ENCODE results near the gene ABCA7.

Gene ABCA7

DNA sequence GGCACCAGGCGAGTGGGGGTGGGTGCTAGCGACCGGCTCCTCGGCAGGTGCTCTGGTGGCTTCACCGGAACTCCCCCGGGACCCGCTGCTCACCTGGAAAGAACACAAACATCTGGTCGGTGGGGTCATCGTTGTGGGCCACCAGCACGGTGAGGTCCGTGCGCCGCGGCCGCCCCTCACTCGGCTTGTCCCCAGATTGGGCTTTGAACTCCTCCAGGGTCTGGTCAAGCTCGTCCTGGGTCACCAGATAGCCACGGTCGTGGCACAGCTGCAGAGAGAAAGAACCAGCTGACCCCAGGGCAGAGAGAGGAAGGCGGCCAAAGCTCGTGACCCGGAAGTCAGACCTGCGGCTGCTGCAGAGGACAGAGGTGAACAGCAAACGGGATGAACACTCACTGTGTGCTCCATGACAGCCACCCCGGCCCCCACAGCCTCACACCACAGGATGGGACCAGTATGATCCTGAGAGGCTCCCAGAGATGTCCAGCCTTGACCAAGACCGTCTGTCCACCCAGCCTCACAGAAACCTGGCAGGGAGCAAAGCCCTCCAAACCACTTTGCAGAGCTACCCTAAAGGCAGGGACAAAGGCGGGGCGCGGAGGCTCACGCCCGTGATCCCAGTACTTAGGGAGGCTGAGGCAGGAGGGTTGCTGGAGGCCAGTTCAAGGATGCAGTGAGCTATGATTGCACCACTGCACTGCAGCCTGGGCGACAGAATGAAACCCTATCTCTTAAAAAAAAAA lies 54.1 kb downstream of the ABCA7 start:
- H3K9me3 ChIP-seq (ENCODE audit: low read length): no peaks in the 10 kb centered on the region
- peak overlapping the region; percentile 100 for H3K4me3 ChIP-seq (ENCODE audit: low read length)
- peaks cover 19% of the 10 kb centered on the region for H3K4me1 ChIP-seq (ENCODE audit: insufficient read depth, low read length)
- peaks cover 22% of the 10 kb centered on the region for H3K36me3 ChIP-seq (ENCODE audit: insufficient read depth, low read length)
- H3K27me3 ChIP-seq (ENCODE audit: insufficient read depth, low read length): no peaks in the 10 kb centered on the region
- H2AFZ ChIP-seq (ENCODE audit: low read depth, low read length): no peak overlapping the region

DNA sequence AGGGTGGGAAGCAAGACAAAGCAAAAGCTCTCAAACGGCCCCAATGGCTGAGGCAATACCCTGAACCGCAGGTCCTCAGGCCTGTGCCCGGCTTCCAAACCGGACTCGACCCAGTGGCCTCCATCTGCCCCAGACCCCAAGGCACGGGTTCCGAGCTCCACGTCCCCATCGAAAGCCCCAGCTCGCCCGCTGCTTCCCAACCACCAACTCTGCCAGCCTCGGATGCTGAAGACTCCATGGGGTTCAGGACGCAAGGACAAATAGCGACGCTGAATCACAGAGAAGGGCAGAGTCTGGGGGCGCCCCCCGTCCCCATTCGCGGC lies 54.7 kb downstream of the ABCA7 start:
- H3K4me1 ChIP-seq (ENCODE audit: insufficient read depth, low read length): peaks cover 19% of the 10 kb centered on the region
- H2AFZ ChIP-seq (ENCODE audit: low read depth, low read length): no peak overlapping the region
- H3K4me3 ChIP-seq (ENCODE audit: low read length): peak overlapping the region; percentile 100
- H3K36me3 ChIP-seq (ENCODE audit: insufficient read depth, low read length): peaks cover 15% of the 10 kb centered on the region
- no peaks in the 10 kb centered on the region for H3K9me3 ChIP-seq (ENCODE audit: low read length)
- no peaks in the 10 kb centered on the region for H3K27me3 ChIP-seq (ENCODE audit: insufficient read depth, low read length)

GRCh38 chr19:1094978-1095701 lies 55.2 kb downstream of the ABCA7 start, which contains the start of gene POLR2E:
POLR2E (minus strand) TSS chr19:1095375; CDS start chr19:1095315, 60 bp downstream.
- Histone ChIP-seq H3K36me3 (ENCODE audit: insufficient read depth, low read length) (peaks cover 15% of the 10 kb centered on the region), H3K9me3 (ENCODE audit: low read length) (no peaks in the 10 kb centered on the region), H3K27me3 (ENCODE audit: insufficient read depth, low read length) (no peaks in the 10 kb centered on the region), H2AFZ (ENCODE audit: low read depth, low read length) (peak within 1 kb of the TSS; percentile 38), H3K4me3 (ENCODE audit: low read length) (peak within 1 kb of the TSS; percentile 100), H3K4me1 (ENCODE audit: insufficient read depth, low read length) (peaks cover 19% of the 10 kb centered on the region)

- H3K27me3 ChIP-seq (ENCODE audit: insufficient read depth, low read length): no peaks in the 10 kb centered on the region
- H3K36me3 ChIP-seq (ENCODE audit: insufficient read depth, low read length): no peaks in the 10 kb centered on the region
- H3K4me1 ChIP-seq (ENCODE audit: insufficient read depth, low read length): peaks cover 32% of the 10 kb centered on the region
- no peak overlapping the region for H3K4me3 ChIP-seq (ENCODE audit: low read length)
- H2AFZ ChIP-seq (ENCODE audit: low read depth, low read length): no peak overlapping the region
- H3K9me3 ChIP-seq (ENCODE audit: low read length): no peaks in the 10 kb centered on the region
These were observed 57.9 kb downstream of the ABCA7 start for GRCh38 chr19:1097810-1098176.

DNA sequence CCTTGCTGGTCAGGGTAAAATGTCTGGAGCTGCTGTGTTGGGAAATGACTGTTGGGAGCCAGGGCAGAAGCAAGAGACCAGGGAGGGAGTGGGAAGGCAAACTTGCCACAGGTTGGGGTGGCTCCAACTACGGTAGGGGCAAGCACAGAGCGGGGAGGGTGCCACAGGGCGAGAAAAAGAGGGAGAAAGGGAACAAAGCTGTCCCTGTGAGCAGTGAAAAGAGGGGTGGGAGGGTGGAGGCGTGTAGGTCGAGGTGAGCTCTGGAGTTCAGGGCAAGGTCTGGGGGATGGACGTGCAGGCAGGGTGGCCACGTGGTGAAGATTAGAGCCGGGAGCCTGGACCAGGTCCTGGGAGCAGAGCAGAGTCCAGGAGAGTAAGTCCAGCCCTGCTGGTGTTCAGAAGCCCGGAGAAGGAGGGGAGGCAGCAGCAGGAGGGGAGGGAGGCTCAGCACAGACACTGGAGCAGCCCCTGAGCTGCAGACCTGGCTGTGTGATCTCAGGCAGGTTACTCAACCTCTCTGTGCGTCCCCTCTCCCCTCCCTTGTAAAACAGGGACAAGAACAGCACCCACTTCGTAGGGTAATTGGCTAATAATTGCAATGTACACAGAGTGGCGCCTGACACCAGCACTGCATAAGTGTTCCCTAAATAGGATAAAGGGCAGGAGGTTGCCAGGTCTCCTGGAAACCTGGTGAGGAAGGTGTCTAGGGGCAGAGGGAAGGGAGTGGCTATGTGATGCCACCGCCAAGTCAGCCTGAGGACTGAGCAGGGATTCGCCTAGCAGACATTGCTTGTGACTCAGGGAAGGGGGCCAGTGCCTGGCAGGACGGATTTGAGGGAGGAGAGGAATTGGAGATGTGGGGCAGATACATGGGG lies 58.5 kb downstream of the ABCA7 start:
- H3K27me3 ChIP-seq (ENCODE audit: insufficient read depth, low read length): no peaks in the 10 kb centered on the region
- no peaks in the 10 kb centered on the region for H3K36me3 ChIP-seq (ENCODE audit: insufficient read depth, low read length)
- H2AFZ ChIP-seq (ENCODE audit: low read depth, low read length): no peak overlapping the region
- no peak overlapping the region for H3K4me3 ChIP-seq (ENCODE audit: low read length)
- H3K4me1 ChIP-seq (ENCODE audit: insufficient read depth, low read length): peaks cover 33% of the 10 kb centered on the region
- H3K9me3 ChIP-seq (ENCODE audit: low read length): no peaks in the 10 kb centered on the region

DNA sequence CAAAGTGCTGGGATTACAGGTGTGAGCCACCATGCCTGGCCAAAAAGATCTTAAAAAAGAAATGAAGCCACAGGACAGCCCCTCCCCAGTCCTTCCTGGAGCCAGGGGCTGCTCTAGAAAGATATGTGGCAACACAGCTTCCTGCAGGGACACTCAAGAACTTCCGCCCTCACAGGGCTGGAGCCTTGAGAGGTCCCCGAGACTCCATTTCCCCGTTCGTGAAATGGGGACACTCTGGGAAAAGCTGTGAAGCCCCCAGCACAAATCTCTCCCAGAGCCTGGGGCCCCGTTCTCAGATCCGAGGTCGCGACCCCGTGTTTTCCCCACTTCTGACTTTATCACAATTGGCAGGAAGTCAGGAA lies 61.4 kb downstream of the ABCA7 start:
- Histone ChIP-seq H2AFZ (ENCODE audit: low read depth, low read length) (no peak overlapping the region), H3K4me3 (ENCODE audit: low read length) (no peak overlapping the region), H3K9me3 (ENCODE audit: low read length) (no peaks in the 10 kb centered on the region), H3K27me3 (ENCODE audit: insufficient read depth, low read length) (no peaks in the 10 kb centered on the region), H3K36me3 (ENCODE audit: insufficient read depth, low read length) (peaks cover 6% of the 10 kb centered on the region), H3K4me1 (ENCODE audit: insufficient read depth, low read length) (peaks cover 25% of the 10 kb centered on the region)

DNA sequence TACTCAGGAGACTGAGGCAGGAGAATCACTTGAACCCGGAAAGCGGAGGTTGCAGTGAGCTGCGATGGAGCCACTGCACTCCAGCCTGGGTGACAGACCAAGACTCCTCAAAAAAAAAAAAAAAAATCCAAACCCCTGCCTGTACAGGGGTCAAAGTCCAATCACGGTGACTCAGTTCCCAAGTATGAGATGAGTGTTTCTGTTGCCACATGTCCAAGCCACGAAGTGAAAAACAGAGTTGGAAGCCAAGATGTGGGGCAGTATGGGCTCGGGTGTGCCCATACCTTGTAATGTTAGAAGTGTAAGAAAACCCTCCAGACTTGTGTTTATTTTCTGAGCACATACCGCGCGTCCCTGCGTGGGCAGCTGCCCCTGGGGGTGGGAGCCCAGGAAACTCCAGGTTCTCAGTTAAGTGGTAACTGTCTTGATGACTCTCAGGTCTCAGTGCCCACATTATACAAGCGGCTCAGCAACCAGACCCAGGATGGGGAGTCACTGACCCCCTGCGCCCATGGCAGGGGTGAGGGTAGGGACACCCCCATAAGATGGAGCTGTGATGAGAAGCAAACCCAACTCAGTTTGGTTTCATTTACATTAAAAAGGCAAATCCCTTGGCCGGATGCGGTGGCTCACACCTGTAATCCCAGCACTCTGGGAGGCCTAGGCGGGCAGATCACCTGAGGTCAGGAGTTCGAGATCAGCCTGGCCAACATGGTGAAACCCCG lies 62.7 kb downstream of the ABCA7 start:
- H3K9me3 ChIP-seq (ENCODE audit: low read length): no peaks in the 10 kb centered on the region
- no peaks in the 10 kb centered on the region for H3K27me3 ChIP-seq (ENCODE audit: insufficient read depth, low read length)
- no peak overlapping the region for H3K4me3 ChIP-seq (ENCODE audit: low read length)
- peaks cover 18% of the 10 kb centered on the region for H3K36me3 ChIP-seq (ENCODE audit: insufficient read depth, low read length)
- no peak overlapping the region for H2AFZ ChIP-seq (ENCODE audit: low read depth, low read length)
- peaks cover 25% of the 10 kb centered on the region for H3K4me1 ChIP-seq (ENCODE audit: insufficient read depth, low read length)

- no peaks in the 10 kb centered on the region for H3K27me3 ChIP-seq (ENCODE audit: insufficient read depth, low read length)
- no peaks in the 10 kb centered on the region for H3K9me3 ChIP-seq (ENCODE audit: low read length)
- H2AFZ ChIP-seq (ENCODE audit: low read depth, low read length): no peak overlapping the region
- peak overlapping the region; percentile 29 for H3K4me3 ChIP-seq (ENCODE audit: low read length)
- H3K4me1 ChIP-seq (ENCODE audit: insufficient read depth, low read length): peaks cover 25% of the 10 kb centered on the region
- peaks cover 22% of the 10 kb centered on the region for H3K36me3 ChIP-seq (ENCODE audit: insufficient read depth, low read length)
These were observed 63.3 kb downstream of the ABCA7 start for GRCh38 chr19:1103132-1103707.

DNA sequence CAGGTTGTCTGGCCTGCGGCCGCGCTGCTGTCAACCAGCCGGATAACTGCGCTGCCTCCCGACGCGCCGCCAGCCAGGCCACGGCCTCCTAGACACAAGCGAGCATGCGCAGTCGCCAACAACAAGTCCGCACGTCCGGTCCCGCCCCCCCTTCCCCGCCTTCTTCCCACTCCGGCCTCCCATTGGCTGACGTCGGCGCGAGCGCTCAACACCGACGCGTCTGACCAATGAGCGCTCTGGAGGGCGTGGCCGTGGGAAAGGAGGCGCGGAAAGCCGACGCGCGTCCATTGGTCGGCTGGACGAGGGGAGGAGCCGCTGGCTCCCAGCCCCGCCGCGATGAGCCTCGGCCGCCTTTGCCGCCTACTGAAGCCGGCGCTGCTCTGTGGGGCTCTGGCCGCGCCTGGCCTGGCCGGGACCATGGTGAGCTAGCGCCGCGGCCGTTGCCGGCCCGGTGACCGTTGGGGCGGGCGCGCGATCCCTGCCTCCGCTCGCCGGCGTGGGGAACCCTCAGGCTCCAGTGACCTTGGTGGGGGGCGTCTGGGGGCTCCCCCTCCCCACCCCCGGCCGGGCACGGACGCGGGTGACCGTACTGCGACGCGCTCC lies 63.9 kb downstream of the ABCA7 start, which contains the start of gene GPX4:
GPX4 (plus strand) TSS at position 287 of the 603 bp plus-strand sequence; CDS start at position 337, 50 bp downstream.
- H3K4me3 ChIP-seq (ENCODE audit: low read length): peak within 1 kb of the TSS; percentile 52
- no peak within 1 kb of the TSS for H2AFZ ChIP-seq (ENCODE audit: low read depth, low read length)
- peaks cover 25% of the 10 kb centered on the region for H3K4me1 ChIP-seq (ENCODE audit: insufficient read depth, low read length)
- no peaks in the 10 kb centered on the region for H3K9me3 ChIP-seq (ENCODE audit: low read length)
- no peaks in the 10 kb centered on the region for H3K27me3 ChIP-seq (ENCODE audit: insufficient read depth, low read length)
- H3K36me3 ChIP-seq (ENCODE audit: insufficient read depth, low read length): peaks cover 23% of the 10 kb centered on the region

- H3K9me3 ChIP-seq (ENCODE audit: low read length): no peaks in the 10 kb centered on the region
- peak overlapping the region; percentile 52 for H3K4me3 ChIP-seq (ENCODE audit: low read length)
- no peak overlapping the region for H2AFZ ChIP-seq (ENCODE audit: low read depth, low read length)
- peaks cover 24% of the 10 kb centered on the region for H3K36me3 ChIP-seq (ENCODE audit: insufficient read depth, low read length)
- no peaks in the 10 kb centered on the region for H3K27me3 ChIP-seq (ENCODE audit: insufficient read depth, low read length)
- peaks cover 25% of the 10 kb centered on the region for H3K4me1 ChIP-seq (ENCODE audit: insufficient read depth, low read length)
These were observed 64.6 kb downstream of the ABCA7 start for GRCh38 chr19:1104311-1105007.

- H3K36me3 ChIP-seq (ENCODE audit: insufficient read depth, low read length): peaks cover 24% of the 10 kb centered on the region
- no peak overlapping the region for H2AFZ ChIP-seq (ENCODE audit: low read depth, low read length)
- H3K4me1 ChIP-seq (ENCODE audit: insufficient read depth, low read length): peaks cover 25% of the 10 kb centered on the region
- no peaks in the 10 kb centered on the region for H3K9me3 ChIP-seq (ENCODE audit: low read length)
- no peaks in the 10 kb centered on the region for H3K27me3 ChIP-seq (ENCODE audit: insufficient read depth, low read length)
- peak overlapping the region; percentile 52 for H3K4me3 ChIP-seq (ENCODE audit: low read length)
These were observed 65.3 kb downstream of the ABCA7 start for GRCh38 chr19:1105008-1105872.
